ENCODE results near the gene ISCU. TPM values are rescaled to one million over a fixed set of nuclear protein-coding genes. Genes with fewer than 3 reads are reported as not detected.

Gene ISCU
- 10 to 100 TPM; 36.7 to 81.8 (median 58.4) TPM for total RNA-seq
- long read RNA-seq, transcript ISCU-201 (5 exons, 994 nt): major isoform, 34 of 34 reads
- long read RNA-seq, partial matches to known transcripts: 0 of 34 reads
- long read RNA-seq, other reads (novel, unspliced or antisense): 0 of 34 reads

DNA sequence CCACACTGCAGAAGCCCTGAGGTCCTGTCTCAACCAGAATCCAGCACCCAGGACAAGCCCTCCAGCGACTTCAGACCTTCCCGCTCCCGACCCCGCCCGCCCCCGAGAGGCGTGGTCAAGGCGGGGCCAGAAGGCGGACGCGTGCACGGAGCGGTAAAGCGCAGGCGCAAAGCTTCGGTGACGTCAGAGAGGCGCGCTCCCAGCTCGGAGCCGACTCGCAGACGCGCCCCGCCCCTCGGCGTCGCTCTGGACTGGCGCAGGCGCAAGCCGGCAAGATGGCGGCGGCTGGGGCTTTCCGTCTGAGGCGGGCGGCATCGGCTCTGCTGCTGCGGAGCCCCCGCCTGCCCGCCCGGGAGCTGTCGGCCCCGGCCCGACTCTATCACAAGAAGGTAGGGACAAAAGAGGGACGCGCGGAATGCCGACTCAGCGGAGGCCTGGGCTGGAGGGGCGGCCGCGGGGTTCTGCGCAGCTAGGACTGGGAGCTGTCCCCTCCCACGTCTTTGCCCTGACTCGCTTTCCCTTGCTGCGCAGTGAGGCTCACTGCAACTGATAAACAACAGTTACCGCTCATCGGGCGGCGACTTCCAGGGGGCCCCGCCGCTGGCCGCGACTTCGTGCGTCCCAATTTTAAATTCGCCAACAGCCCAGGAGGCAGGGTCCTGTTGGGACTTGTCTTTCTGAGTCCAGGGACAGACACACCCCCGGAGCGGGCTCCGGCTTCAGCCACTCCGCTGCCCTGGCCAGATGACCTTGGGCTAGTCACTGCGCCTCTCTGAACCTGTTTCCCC, at the start of gene ISCU:
Gene ISCU, plus strand, starts transcription at position 249 of the 788 bp plus-strand sequence. Its CDS starts 27 bp downstream, at position 276.
- H3K27me3 ChIP-seq: no peaks in the 10 kb centered on the region
- peak within 1 kb of the TSS; percentile 76 to 86 (median 77) for H3K4me3 ChIP-seq
- intact Hi-C loops (cut with DNase I): no loop called here
- H3K27ac ChIP-seq: peak within 1 kb of the TSS; percentile 88 to 97 (median 90)
- ATAC-seq: peak; percentile 77 to 88 (median 86)
- DNase-seq: peak; percentile 99
- no peaks in the 10 kb centered on the region for H3K9me3 ChIP-seq
- H3K36me3 ChIP-seq: peaks cover 0 to 26% (median 5%) of the 10 kb centered on the region in 4 donors
- peaks cover 0 to 40% (median 7%) of the 10 kb centered on the region in 4 donors for H3K4me1 ChIP-seq
- WGBS (ENCODE audit: insufficient coverage, low coverage, low lambda C conversion rate, missing lambda C conversion rate): 0% methylated on average over 25 of the region's 72 CpGs
- TF ChIP-seq POLR2A (IDR thresholded peaks at IDR 0.05): peak; percentile 97
- TF ChIP-seq, protein P1, sequence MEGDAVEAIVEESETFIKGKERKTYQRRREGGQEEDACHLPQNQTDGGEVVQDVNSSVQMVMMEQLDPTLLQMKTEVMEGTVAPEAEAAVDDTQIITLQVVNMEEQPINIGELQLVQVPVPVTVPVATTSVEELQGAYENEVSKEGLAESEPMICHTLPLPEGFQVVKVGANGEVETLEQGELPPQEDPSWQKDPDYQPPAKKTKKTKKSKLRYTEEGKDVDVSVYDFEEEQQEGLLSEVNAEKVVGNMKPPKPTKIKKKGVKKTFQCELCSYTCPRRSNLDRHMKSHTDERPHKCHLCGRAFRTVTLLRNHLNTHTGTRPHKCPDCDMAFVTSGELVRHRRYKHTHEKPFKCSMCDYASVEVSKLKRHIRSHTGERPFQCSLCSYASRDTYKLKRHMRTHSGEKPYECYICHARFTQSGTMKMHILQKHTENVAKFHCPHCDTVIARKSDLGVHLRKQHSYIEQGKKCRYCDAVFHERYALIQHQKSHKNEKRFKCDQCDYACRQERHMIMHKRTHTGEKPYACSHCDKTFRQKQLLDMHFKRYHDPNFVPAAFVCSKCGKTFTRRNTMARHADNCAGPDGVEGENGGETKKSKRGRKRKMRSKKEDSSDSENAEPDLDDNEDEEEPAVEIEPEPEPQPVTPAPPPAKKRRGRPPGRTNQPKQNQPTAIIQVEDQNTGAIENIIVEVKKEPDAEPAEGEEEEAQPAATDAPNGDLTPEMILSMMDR (IDR thresholded peaks at IDR 0.05): no peak

DNA sequence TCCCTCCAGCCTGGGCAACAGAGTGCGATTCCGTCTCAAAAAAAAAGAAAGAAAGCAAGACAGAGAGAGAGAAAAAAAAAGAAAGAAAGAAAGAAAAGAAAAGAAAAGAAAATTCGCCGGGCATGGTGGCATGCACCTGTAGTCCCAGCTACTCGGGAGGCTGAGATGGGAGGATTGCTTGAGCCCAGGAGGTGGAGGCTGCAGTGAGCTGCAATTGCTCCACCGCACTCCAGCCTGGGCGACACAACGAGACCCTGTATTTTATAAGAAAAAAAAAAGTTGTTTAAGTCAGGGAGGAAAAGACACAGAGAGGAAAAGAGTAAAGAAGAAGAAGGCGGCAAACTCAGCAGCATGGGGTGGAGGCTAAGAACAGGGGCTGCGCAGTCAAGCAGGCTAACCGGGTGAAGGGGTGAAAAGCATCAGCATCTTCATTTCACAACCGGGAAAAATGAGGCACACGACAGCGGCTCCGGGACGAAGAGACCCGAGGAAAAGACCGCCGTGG, 47.9 kb upstream of the ISCU start:
- no peak for DNase-seq
- H3K27me3 ChIP-seq: no peaks in the 10 kb centered on the region
- intact Hi-C loops (cut with DNase I): no loop called here
- H3K9me3 ChIP-seq: no peaks in the 10 kb centered on the region
- peaks cover 0 to 8% (median 3%) of the 10 kb centered on the region in 4 donors for H3K4me1 ChIP-seq
- H3K4me3 ChIP-seq: peak overlapping the region; percentile 88 to 95 (median 93)
- peaks cover 0 to 18% (median 1%) of the 10 kb centered on the region in 4 donors for H3K36me3 ChIP-seq
- 45% methylated on average over 11 of the region's 19 CpGs for WGBS (ENCODE audit: insufficient coverage, low coverage, low lambda C conversion rate, missing lambda C conversion rate)
- H3K27ac ChIP-seq: no peak overlapping the region
- TF ChIP-seq, protein P1 (IDR thresholded peaks at IDR 0.05): no peak
- TF ChIP-seq POLR2A (IDR thresholded peaks at IDR 0.05): no peak
- ATAC-seq: no peak

GRCh38 chr12:108514973-108515814, 47.2 kb upstream of the ISCU start, which contains the start of gene FICD:
Gene FICD (plus strand): TSS chr12:108515277. CDS start chr12:108516973, 1,696 bp downstream.
- Histone ChIP-seq H3K9me3 (no peaks in the 10 kb centered on the region), H3K4me3 (peak within 1 kb of the TSS; percentile 88 to 95 (median 93)), H3K4me1 (peaks cover 0 to 8% (median 3%) of the 10 kb centered on the region in 4 donors), H3K27me3 (no peaks in the 10 kb centered on the region), H3K27ac (peak within 1 kb of the TSS in 2 of 3 donors; percentile 53 to 66), H3K36me3 (peaks cover 0 to 23% (median 1%) of the 10 kb centered on the region in 4 donors)
- peak; percentile 96 to 98 (median 98) for ATAC-seq
- peak; percentile 100 for DNase-seq
- WGBS (ENCODE audit: insufficient coverage, low coverage, low lambda C conversion rate, missing lambda C conversion rate): 1% methylated on average over 49 of the region's 67 CpGs
- intact Hi-C loops (cut with DNase I): no loop called here
- TF ChIP-seq, protein P1 (IDR thresholded peaks at IDR 0.05): no peak
- peak; percentile 51 for TF ChIP-seq POLR2A (IDR thresholded peaks at IDR 0.05)

DNA sequence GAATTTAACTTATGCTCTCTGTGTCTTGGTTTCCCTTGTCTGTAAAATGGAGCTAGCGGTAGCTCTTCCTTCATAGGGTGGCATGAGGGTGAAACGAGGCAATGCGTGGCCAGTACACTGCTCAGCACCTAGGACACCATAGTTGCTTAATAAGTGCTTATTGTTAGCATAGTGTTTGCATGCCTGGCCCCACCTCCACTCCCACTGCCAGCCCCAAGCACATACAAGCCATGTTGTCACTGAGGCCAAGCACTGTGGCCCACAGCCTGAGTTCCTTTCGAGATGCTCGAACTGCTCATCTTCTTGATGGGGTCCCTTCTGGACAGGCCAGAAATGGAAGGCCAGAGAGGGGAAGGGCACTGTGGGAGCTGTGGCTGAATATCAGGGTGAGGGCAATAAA, 46.5 kb upstream of the ISCU start:
- DNase-seq: no peak
- no peak for TF ChIP-seq POLR2A (IDR thresholded peaks at IDR 0.05)
- TF ChIP-seq, protein P1 (IDR thresholded peaks at IDR 0.05): no peak
- H3K4me1 ChIP-seq: peaks cover 0 to 8% (median 3%) of the 10 kb centered on the region in 4 donors
- peaks cover 0 to 30% (median 1%) of the 10 kb centered on the region in 4 donors for H3K36me3 ChIP-seq
- ATAC-seq: peak in 3 of 4 donors; percentile 5 to 40 (median 15)
- H3K27me3 ChIP-seq: no peaks in the 10 kb centered on the region
- intact Hi-C loops (cut with DNase I): no loop called here
- H3K4me3 ChIP-seq: peak overlapping the region; percentile 88 to 95 (median 93)
- 11% methylated on average over 3 of the region's 5 CpGs for WGBS (ENCODE audit: insufficient coverage, low coverage, low lambda C conversion rate, missing lambda C conversion rate)
- H3K27ac ChIP-seq: no peak overlapping the region
- no peaks in the 10 kb centered on the region for H3K9me3 ChIP-seq
